Measurements from ENCODE around the gene API5.

API5 gene

DNA sequence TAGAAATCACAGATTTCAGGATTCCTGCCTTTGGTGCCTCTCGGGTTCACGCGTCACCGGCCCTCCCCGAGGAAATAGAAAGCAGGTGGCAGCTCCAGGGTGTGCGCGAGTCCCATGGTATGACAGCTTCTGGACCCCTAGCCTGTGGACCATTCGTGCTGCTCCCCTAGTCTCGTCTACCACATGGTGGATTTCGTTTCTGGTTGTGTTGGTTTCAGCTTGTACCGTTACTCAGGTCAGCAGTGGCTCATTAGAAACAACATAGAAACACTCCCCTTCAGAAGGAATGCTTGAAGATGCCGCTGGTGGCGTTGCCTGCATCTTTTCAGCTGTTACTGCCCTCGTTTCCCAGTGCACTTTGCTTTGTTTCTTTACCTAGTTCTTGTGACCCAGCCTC lies 47.6 kb downstream of the API5 start:
- DNase-seq (ENCODE audit: low read depth) = no peak

DNA sequence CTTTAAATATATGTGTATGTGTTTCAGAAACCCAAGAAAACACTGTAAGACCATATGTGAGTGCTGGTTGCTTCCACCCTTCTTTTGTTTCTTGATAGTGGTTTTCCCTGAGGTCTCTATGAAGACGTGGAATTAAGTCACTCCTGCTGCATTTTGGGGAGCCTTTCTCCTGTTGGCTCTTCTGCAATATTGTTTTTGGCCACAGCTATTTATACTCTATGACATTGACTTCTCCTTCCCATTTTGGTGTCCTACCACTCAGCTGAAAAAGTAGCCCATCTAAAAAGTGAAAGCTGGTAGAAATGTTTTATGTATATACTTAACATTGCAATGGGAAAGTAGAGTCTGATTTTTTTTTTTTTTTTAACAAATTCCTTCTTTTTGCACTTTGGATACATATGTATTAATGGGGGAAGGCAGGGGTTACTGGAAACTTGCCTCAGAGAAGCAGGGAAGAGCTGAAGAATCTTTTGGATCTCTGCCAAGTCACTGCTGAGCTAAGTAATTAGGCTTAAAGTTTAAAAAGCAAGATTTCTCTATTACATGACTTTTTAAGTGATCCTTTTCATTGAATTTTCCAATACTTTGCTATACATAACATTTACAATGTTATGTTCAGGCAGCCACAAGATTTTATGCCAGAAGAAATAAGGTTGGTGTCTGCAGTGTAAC lies 48.7 kb downstream of the API5 start:
- no peak for DNase-seq (ENCODE audit: low read depth)

DNA sequence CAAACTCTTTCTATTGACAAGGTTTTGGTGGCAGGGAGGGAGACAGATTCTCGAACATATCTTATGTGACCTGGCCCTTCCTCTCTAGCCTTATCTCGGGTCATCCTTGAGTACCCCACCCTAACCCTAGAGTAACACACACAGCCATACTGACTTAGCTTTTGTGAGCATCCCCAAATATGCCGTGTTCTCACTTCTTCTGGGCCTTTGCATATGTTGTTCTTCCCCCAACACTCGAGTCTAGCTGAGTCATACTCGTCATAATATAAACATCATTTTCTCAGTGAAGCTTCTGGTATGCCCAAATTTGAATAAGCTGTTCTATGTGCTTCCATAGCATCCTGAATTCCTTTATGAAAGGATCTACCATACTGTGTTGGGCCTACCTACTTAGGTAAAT lies 54.9 kb downstream of the API5 start:
- no peak for DNase-seq (ENCODE audit: low read depth)

DNA sequence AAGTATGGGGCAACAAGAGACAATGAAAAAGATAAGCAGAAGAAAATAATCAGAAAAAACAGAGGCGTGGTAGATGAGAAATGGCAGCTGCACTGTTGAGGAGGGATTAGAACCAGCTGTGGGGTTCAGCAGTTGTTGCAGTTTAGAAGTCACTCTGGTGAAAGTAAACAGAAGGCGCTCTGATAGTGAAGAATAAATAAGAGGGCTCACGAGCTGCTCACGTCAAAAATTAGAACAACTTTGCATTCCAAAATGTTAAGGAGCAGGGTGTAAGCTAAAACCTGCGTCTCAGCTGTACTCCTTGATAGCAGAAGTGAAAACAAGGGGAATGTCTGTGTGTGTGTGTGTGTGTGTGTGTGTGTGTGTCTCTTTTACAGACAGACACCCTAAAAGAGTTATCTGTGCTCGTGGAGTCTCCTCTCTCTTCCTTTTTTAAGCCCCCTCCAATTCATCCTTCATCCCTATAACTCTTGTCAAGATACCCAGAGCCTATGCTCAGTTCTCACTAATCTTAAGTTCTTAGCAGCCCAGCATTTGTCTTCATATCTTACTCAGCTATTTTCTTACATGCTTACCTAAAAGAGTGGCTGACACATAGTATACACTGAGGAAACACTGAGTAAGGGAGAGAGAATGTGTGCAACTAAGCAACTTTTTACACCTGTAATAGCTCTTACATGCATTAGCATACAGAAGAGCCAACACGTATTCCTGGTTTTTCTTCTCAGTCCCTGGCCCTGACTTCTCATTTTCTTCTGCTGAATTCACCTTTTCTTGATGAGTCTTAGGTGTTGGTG lies 55.8 kb downstream of the API5 start:
- DNase-seq (ENCODE audit: low read depth) = no peak

DNA sequence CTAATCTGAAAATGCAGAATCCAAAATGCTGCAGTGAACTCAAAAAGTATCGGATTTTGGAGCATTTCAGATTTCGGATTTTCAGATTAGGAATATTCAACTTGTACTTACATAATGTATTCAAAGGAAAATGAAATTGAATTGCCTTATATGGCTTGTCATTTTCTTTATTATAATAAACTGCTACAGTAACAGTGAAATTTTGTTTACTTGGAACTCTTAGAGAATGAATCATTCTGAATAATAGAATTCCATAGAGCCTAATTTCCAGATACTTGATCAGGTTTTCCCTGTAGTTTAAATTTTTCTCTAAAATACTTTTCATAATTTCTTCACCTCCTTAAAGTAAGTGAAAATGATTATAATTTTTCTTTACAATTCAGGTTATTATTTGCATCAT lies 64.3 kb downstream of the API5 start:
- DNase-seq (ENCODE audit: low read depth) = no peak

DNA sequence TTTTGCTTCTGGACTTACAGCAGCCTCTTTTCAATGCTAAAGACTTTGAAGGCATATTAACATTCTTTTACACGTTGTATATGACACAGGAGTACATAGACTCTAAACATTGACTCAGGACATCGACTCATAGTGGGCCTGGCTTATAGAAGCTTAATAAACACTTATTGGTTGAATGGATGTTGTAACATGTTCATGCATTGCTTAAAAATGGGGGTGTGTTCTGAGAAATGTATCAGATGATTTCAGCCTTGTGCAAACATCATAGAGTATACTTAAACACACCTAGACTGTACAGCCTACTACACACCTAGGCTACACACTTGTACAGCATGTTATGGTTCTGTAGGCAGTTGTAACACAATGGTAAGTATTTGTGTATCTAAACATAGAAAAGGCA lies 64.8 kb downstream of the API5 start:
- no peak for DNase-seq (ENCODE audit: low read depth)

DNA sequence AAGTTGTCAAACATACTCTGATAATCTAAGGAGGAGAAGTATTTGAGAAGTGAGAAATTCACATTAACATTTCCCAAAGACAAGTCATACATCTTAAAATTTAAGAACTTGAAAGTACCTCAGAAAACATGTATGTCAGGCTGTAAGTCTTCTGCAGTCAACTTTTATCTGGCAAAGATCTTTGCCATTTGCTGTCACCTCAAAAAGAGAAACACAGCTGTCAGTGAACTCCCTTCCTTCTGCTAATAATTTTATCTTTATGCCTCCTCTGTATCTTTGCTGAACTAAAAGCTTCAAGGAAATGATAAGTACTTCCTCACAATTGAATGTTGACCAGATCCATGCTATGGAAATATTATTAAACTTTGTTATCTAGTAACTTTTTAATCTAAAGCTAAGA lies 65.6 kb downstream of the API5 start:
- DNase-seq (ENCODE audit: low read depth) = no peak

DNA sequence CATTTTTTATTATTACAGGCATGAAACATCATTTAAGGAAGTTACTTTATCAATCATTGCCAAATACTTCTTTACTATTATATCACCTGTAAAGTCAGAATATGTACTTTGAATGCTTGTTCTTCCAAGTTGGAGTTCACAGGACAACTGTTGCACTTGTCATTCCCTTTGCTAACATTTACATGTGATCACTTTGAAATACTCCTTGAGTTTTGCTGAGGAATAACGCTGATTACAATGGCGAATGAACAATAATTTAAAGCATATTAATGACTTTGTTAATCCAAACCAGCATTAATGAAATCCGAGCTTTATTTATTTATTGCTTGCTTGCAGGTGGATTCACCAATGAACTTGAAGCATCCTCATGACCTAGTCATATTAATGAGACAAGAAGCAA lies 67.1 kb downstream of the API5 start:
- DNase-seq (ENCODE audit: low read depth) = no peak

DNA sequence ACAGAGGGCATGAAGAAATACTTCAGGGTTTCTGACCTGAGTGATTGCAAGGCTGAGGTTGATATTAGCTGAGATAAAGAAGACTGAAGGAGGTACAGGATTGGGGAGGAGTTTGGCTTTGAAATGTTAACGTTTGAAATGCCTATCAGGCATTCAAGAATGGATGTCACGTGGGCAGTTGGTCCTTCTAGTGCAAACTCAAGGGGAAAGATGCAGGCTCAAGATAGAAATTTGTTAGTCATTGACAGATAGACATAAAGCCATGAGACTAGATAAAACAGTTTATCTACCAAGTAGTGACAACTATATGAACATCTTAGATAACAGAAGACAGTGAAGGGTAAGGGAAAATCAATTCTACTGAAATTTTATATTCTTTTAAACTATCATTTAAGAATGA lies 70.0 kb downstream of the API5 start:
- no peak for DNase-seq (ENCODE audit: low read depth)

DNA sequence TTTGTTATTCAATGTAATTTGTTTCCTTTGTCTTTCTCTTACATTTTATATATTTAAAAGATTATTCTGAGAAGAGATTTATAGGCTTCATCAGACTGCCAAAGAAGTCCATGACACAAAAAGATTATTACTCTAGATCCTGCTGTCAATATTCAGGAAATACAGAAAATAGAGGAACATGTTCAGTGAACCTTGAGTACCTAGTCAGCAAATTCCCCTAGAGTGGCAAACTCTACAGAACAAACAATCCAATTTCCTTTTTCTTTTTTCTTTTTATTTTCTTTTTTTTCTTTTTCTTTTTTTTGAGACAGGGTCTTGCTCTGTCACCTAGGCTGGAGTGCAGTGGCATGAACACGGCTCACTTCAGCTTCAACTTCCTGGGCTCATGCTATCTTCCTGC lies 70.8 kb downstream of the API5 start:
- DNase-seq (ENCODE audit: low read depth) = no peak

DNA sequence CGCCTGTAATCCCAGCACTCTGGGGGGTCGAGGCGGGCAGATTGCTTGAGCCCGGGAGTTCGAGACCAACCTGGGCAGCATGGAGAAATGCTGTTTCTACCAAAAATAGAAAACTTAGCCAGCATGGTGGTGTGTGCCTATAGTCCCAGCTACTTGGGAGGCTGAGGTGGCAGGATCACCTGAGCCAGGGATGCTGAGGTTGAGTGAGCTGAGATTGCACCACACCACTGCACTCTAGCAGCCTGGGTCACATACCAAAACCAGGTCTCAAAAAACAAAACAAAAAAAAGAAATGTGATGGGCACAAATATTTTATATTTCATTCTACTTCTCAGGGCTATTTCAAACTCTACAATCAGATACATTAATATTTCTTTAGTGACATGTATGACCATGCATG lies 72.6 kb downstream of the API5 start:
- no peak for DNase-seq (ENCODE audit: low read depth)

DNA sequence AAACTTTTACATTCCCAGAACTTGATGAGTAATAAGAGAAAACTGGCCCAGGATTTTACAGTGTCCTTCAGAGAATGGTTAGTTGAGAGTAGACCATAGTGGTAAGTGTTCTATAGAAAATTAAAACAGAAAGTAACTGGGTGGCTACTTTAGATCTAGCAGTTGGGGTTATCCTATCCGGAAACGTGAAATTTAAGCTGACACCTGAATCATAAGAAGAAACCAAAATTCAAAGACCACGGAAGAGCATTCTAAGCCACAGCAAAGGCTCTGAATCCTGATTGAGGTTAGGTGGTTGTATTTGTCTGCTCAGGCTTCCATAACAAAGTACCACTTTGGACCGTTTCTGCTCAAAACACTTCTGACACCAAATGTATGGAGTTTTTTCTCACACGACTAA lies 80.9 kb downstream of the API5 start:
- DNase-seq (ENCODE audit: low read depth) = no peak

DNA sequence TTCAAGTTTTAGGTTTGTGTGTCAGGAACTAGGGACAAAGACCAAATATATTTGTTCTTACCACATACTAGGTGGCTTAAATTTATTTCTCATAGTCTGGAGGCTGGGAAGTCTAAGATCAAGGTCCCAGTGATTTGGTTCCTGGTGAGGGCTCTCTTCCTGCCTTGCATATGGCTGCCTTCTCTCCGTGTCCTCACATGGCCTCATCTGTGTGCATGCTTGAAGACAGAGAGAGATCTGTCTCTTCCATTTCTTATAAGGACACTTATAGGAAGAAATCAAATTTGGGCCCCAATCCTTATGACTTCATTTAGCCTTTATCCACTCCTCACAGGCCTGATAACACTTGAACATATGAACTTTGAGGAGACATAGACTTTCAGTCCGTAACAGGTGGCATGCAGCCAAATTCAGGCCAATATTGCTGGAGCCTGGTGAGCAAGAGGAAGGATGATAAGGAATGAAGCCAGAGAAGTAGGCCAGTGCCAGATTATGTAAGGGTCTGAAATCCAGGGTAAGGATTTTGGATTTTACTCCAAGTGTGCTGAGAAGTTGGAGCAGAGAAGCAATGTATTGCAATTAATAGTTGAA lies 82.1 kb downstream of the API5 start:
- no peak for DNase-seq (ENCODE audit: low read depth)

Measured in stimulated activated CD8-positive, alpha-beta memory T cell treated with anti-CD3 and anti-CD28 coated beads, Interleukin-15, amount 100 ng/mL, for 1 hour (primary cell).